Left kidney (tissue), 2 donors: ENCODE results near the gene IL23A. TPM values are rescaled to one million over a fixed set of nuclear protein-coding genes. Genes with fewer than 3 reads are reported as not detected.

Experiments
- DNase-seq: peaks from one replicate; pipeline ENCODE4 v3.0.0-alpha.2; 2013
- polyA plus RNA-seq: library from polyadenylated mRNA; unstranded; fragments of 120-200 nt; gene quantifications from one replicate; pipeline ENCODE4 v1.2.1, GENCODE V29; 2013; ENCODE audit not compliant: insufficient read length

IL23A gene
- polyA plus RNA-seq, 1 donor, result 1.2 TPM

DNA sequence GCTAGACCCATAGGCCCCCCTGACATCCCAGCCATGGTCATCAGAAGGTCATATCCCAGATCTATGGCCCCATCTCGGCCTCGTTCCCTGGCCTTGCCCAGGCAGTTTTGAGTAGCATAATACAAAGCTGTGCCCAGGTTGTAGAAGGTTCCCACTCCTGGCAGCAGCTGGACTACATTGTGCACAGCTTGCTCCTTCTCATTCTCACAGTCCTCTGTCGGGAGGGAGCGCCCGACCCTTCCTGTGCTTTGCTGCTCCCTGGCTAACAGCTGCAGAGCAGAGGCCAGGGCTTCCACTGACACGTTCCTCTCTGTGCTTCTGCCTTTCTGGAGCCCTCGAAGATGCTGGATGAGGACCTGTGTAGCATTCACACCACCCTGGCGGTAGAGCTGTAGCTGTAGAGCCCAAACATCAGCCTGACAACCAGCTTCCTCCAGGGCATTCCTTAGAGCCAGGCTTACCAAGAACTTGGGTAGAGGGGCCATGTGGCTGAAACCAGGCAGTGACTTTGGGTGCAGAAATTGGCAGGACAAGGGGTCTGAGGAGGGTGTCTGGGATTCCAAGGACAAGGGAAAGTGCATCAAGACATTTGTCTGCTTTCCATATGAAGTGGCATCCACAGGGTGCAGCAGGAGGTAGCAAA is 22.9 kb downstream of the IL23A start:
- no peak for DNase-seq

DNA sequence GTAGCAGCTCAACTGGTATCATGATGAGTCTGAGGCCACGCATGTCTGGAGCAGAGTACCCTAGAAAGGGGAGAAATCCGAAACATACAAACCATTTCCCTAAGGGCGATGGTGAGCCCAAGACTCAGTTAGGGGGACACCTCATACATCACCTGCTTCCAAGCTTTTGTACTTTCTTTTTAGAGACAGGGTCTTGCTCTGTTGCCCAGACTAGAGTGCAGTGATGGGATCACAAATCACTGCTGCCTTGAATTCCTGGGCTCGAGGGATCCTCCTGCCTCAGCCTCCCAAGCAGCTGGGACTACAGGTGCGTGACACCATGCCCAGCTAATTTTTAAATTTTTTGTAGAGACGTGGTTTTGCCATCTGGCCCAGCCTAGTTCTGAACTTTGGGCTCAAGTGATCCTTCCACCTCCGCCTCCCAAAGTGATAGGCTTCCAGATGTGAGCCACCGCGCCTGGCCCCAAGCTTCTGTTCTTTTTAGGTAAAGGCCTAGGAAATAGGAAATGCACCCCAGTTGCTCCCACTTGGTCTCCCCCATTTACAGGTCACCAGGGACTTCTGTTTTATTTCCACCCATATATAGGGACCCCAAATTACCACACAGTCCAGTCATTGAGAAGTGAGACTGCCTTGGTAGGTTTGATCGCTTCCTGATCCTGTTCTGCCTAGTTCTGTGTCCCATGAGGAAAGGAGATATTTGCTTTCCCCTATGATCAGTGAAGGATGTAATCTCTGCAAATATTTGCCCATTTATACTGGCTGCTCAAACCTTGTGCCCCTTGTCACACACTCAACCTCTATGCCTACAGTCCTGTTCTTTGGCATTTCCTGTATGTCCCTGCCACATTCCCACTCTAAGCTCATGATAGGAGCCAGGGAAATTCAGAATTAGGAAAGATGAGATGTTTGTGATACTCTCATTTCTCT is 23.7 kb downstream of the IL23A start, which contains the start of gene APOF:
Gene APOF (minus strand): TSS at position 728 of the 930 bp plus-strand sequence. CDS start 112 bp downstream, at position 616.
- no peak for DNase-seq

DNA sequence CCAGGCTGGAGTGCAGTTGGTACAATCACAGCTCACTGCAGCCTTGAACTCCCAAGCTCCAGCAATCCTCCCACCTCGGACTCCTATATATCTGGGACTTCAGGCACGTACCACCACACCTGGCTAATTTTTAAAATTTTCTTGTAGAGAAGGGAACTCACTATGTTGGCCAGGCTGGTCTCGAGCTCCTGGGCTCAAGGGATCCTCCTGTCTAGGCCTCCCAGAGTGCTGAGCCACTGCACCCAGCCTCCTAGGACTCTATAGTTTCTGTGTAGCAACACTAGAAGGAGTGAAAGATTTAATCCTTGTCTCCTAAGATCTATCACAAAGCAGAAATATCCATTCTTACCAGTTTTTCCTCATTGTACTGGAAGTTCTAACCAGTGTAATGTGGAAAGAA is 28.3 kb downstream of the IL23A start:
- DNase-seq, result no peak

DNA sequence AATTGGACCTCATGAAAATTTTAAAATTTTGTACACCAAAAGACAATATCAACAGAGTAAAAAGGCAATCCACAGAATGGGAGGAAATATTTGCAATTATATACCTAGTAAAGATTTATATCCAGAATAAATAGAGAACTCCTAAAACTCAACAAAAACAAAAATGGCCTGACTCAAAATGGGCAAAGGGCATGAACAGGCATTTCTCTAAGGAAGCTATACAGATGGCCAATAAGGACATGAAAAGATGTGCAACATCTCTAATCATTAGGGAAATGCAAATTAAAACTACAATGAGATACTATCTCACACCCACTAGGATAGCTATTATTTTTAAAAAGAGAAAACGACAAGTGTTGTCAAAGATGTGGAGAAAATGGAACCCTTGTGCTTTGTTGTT is 34.8 kb downstream of the IL23A start:
- no peak for DNase-seq

DNA sequence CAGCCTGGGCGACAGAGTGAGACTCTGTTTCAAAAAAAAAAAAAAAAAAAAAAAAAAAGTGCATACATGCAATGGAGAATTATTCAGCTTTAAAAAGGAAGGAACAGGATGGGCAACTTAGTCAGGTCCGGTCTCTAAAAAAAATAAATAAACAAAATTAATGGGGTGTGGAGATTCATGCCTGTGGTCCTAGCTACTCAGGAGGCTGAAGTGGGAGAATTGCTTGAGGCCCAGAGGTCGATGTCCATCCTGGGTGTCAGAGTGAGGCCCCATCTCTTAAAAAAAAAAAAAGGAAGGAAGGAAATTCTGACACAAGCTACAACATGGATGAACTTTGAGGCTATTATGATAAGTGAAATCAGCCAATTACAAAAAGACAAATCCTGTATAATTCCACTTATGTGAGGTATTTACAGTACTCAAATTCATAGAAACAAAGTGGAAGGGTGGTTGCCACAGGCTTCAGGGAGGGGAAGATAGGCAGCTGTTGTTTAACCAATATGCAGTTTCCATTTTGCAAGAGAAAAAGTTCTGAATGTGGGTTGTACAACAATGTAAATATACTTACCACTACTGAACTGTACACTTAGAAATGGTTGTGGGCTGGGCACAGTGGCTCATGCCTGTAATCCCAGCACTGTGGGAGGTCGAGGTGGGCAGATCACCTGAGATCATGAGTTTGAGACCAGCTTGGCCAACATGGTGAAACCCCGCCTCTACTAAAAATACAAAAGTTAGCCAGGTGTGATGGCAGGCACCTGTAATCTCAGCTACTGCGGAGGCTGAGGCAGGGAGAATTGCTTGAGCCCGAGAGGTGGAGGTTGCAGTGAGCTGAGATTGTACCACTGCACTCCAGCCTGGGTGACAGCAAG is 36.3 kb downstream of the IL23A start:
- no peak for DNase-seq

DNA sequence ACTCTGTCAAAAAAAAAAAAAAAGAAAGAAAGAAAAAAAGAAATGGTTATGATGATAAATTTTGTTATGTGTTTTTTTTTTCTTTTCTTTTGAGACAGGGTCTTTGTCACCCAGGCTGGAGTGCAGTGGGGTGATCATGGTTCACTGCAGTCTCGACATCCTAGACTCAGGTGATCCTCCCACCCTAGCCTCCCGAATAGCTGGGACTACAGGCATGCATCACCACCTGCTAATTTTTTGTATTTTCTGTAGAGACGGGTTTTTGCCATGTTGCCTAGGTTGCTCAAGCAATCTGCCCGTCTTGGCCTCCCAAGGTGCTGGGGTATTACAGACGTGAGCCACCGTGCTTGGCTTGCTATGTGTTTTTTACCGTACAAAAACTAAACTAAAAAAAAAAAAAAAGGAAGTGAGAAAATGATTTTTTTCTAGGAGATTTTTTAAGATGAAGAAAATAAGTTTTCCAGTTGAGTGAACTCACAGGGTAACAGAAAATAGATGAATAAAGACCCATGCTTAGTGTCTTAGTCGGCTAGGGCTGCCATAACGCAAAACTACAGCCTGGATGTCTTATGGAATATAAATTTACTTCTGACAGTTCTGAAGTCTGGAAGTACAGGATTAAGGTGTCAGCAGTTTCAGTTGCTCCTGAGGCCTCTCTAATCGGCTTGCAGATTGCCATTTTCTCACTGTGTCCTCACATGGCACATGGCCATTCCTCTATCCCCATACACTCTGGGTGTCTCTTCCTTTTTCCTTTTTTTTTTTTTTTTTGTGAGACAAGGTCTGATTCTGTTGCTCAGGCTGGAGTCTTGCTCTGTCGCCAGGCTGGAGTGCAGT is 37.1 kb downstream of the IL23A start:
- no peak for DNase-seq

DNA sequence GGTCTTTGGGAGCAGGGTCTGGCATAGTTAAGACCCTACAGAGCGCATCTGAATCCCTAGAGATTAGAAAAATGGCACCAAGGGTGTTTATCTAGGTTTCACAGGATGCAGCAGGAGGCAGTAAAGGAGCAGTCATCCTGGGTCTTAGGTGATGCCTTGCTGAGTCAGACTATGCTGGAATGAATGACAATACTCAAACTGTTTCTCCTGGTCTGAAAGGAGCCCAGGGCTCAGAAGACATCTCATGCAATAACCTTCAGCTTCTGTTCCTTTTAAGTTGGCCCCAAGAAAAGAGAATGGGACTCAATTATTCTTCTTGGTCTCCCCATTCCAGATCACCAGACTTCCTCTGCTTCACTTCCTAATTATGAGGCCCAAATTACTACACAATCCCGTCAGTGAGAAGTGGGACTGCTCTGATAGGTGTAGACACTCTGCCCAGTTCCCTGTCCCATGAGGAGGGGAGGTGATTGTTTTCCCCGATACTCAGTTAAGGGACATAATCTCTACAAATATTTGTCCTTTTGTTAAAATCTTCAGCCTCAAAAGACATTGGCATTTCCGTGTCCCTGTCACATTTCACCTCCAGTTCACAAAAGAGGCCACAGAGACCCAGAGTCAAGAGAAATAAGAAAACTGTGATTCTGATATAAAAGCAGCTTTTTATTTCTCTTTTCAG is 38.8 kb downstream of the IL23A start:
- DNase-seq, result no peak

DNA sequence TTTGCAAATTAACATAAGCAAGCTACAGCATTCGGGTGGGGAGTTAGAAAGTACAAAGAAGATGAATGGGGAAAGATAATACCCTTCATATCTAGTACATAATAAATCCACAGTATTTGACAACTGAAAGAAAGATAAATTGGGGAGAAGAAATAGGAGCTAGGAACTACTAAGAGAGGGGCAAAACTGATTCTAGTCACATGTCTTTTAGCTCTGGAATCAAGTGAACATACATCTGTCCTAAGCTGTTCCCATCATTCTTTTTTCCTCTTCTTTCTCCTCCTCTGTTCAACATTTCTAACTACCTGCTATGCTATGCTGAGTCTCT is 39.3 kb downstream of the IL23A start:
- DNase-seq, result no peak

DNA sequence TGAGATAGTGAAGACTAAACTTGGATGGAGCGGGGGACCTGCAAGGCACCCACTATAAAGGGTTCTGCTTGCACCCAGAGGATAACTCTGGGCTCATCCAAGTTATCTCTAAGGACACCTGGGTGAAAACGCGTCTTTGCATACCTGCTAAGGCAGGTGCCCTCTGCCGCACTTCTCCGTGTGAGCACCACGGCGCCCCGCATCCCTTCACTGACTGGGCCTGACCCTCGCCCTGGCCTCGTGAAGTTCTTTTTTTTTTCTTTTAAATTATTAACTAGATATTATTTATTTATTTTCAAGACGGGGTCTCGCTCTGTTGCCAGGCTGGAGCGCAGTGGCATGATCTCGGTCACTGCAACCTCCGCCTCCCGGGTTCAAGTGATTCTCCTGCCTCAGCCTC is 43.9 kb downstream of the IL23A start:
- no peak for DNase-seq

DNA sequence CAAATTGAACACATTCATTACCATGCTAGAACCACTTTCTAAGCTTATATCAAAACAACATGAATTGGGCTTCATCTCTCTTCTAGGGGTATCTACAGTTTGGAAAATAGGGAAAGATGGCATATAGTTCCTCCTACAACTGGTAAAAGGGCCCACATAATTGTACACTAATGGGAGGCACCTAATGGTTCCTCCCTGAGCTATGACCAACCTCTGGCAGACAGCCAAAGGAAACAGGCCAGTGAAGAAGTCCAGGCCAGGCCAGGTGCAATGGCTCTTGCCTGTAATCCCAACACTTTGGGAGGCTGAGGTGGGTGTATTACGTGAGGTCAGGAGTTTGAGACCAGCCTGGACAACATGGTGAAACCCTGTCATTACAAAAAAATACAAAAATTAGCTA is 47.2 kb downstream of the IL23A start:
- no peak for DNase-seq

DNA sequence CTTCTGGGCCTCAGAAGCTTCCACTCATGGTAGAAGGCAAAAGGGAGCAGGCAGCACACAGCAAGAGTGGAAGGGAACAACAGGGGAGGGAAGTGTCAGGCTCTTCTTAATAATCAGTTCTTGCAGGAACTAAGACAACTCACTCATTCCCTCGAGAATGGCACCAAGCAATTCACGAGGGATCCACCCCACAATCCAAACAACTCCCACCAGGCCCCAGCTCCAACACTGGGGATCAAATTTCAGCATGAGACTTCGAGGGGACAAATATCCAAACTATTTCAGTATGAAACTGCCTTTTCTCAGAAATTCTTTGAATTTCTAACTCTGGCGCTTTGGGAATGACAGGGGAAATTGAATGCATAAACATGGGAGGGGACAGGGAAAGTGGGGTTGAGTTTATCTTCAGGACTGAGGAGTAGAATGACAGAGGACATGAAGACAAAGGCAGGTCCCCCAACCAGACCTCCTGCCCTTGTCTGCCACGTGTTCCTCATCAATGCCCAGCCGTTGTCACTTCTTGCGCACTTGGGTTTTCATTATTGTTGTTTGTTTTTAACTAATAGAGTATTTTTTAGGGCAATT is 48.6 kb downstream of the IL23A start:
- DNase-seq, result peak; percentile 44

DNA sequence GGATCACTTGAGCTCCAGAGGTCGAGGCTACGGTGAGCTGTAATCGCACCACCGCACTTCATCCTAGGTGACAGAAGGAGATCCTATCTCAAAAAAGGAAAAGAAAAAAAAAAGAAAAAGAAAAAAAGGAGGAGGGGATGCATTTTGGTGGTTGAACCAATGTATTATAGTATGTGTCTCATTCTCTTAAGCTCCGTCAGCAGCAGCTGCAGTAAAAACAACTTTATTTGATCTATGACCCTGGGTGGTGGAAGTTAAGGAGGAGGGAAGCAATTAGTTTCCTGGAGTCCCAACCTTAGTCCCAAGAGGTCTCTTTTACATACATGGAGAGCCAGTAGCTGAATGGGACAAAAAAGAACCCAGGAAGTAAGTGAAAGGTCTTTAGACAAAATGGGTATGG is 50.7 kb downstream of the IL23A start:
- peak; percentile 36 for DNase-seq

Other genes with a start within 250 kb of the IL23A start
- gene PA2G4, start 234.3 kb upstream of the IL23A start, polyA plus RNA-seq, result 164 TPM
- gene RPL41, start 222.3 kb upstream of the IL23A start, polyA plus RNA-seq, result 4,270 TPM
- 5.8 TPM for gene ZC3H10, start 220.6 kb upstream of the IL23A start, polyA plus RNA-seq
- 81.2 TPM for gene ESYT1, start 210.6 kb upstream of the IL23A start, polyA plus RNA-seq
- gene MYL6B, start 186.3 kb upstream of the IL23A start, polyA plus RNA-seq, result 155 TPM
- 1,671 TPM for gene MYL6, start 180.5 kb upstream of the IL23A start, polyA plus RNA-seq
- gene SMARCC2, start 149.4 kb upstream of the IL23A start, polyA plus RNA-seq, result 160 TPM
- gene RNF41, start 117.0 kb upstream of the IL23A start, polyA plus RNA-seq, result 45.4 TPM
- 31.5 TPM for gene NABP2, start 114.5 kb upstream of the IL23A start, polyA plus RNA-seq
- gene SLC39A5, start 108.8 kb upstream of the IL23A start, polyA plus RNA-seq, result 51.0 TPM
- 35.9 TPM for gene ANKRD52, start 80.5 kb upstream of the IL23A start, polyA plus RNA-seq
- gene COQ10A, start 71.9 kb upstream of the IL23A start, polyA plus RNA-seq, result 23.7 TPM
- gene CS, start 38.6 kb upstream of the IL23A start, polyA plus RNA-seq, result 241 TPM
- gene CNPY2, start 22.9 kb upstream of the IL23A start, polyA plus RNA-seq, result 157 TPM
- 135 TPM for gene PAN2, start 4.9 kb upstream of the IL23A start, polyA plus RNA-seq
- 153 TPM for gene STAT2, start 21.2 kb downstream of the IL23A start, polyA plus RNA-seq
- 0.08 TPM for gene APOF, start 24.0 kb downstream of the IL23A start, polyA plus RNA-seq
- 49.1 TPM for gene TIMELESS, start 110.5 kb downstream of the IL23A start, polyA plus RNA-seq
- 0.17 TPM for gene MIP, start 115.8 kb downstream of the IL23A start, polyA plus RNA-seq
- 7.2 TPM for gene SPRYD4, start 129.7 kb downstream of the IL23A start, polyA plus RNA-seq
- 2.7 TPM for gene GLS2, start 149.3 kb downstream of the IL23A start, polyA plus RNA-seq
- 36.7 TPM for gene RBMS2, start 182.9 kb downstream of the IL23A start, polyA plus RNA-seq